Mononuclear cell (primary cell): ENCODE results near the gene CYP4V2. TPM values are rescaled to one million over a fixed set of nuclear protein-coding genes. Genes with fewer than 3 reads are reported as not detected.
"Not testable (repeated sequence)": the region's sequence is repeated elsewhere in the genome, so short reads cannot be mapped to it uniquely, and the experiment has no call there.

Source experiments
- H3K27me3 ChIP-seq: 2 replicates; pipeline ENCODE4 v1.6.0; 2011; ENCODE audit warnings: low read length, control low read depth; ENCODE audit not compliant: insufficient read depth
- H3K4me1 ChIP-seq: 2 replicates; pipeline ENCODE4 v1.5.1; 2011; ENCODE audit warnings: mild to moderate bottlenecking, low read length, control low read depth; ENCODE audit not compliant: insufficient read depth
- H3K4me3 ChIP-seq: 2 replicates; pipeline ENCODE4 v1.5.1; 2011; ENCODE audit warnings: mild to moderate bottlenecking, low read length, moderate library complexity
- H3K9me3 ChIP-seq: 2 replicates; pipeline ENCODE4 v1.5.1; 2011; ENCODE audit warnings: low read depth, mild to moderate bottlenecking, control low read depth, low read length
- total RNA-seq: library from RNA; depleted of rRNA; stranded (reverse); fragments of >200 nt; gene quantifications from one replicate; pipeline ENCODE4 v1.2.3, GENCODE V29; 2012

CYP4V2 gene
- total RNA-seq, 1 donor = 17.2 TPM

DNA sequence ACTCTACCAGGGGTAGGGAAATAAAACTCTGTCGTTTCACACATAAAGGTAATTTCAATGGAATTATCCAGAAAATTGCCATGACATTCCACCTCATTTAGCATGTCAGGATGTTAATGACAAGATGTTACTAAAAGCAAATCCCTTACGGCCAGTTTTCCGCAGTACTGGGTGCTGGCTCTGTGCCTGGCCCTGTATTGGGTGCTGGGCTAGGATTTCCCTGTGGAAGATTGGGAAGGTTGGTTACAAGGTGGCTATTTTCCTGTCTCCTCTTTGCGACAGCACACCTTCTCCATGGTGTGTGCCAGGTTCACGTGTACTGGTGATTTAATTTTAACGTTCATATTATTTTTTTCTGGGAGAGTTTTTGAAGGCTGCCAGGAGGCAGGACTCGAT, 49.1 kb downstream of the CYP4V2 start:
- Histone ChIP-seq H3K4me3 (no peak overlapping the region), H3K4me1 (no peaks in the 10 kb centered on the region), H3K9me3 (no peaks in the 10 kb centered on the region), H3K27me3 (no peaks in the 10 kb centered on the region)

DNA sequence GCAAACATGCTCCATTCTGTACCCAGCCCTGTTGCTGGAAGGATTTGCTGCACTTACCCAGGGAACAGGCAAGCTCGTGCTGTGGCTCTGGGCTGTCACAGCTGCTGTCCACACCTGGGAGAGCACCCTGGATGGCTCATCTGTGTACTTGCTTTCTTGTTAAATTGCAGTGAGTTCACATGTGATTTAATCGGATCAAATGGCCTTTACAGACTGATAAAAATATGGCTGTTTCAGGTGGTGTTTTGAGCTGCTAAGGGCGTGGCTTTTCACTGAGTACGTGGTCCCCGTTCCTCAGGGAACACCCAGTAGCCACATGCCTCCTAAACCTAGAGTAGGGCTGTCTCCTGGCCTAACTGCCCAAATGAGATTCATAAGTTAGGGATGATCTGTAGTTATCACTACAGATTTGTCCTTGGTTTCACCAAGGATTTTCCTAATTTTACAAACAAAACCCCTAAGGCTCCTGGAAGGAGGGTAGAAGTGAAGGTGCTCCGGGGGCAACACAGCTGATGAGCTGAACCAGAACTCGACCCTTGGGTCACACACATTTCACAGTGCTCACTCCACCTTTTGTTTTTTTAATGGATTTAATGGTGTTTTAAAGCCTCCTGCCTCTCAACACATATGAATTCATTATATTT, 49.6 kb downstream of the CYP4V2 start:
- H3K4me1 ChIP-seq = no peaks in the 10 kb centered on the region
- no peaks in the 10 kb centered on the region for H3K27me3 ChIP-seq
- H3K4me3 ChIP-seq = no peak overlapping the region
- no peaks in the 10 kb centered on the region for H3K9me3 ChIP-seq

DNA sequence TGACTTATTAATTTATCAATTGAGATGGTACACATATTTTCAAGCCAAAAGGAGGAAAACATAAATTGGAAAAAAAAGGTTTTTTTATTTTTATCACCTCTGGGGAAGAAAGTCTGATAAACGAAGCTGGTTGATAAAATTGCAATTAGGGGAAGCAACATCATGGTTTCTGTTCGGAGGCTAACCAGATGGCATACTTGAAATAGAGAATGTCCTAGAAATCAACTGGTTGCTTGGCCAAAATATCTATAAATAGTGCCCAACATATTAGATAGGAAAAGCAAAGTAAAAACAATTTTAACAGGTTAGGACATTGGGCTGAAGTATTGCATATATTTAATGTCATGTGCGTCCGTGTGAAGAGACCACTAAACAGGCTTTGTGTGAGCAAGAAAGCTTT, 50.2 kb downstream of the CYP4V2 start:
- no peaks in the 10 kb centered on the region for H3K27me3 ChIP-seq
- no peaks in the 10 kb centered on the region for H3K4me1 ChIP-seq
- no peaks in the 10 kb centered on the region for H3K9me3 ChIP-seq
- H3K4me3 ChIP-seq = no peak overlapping the region

DNA sequence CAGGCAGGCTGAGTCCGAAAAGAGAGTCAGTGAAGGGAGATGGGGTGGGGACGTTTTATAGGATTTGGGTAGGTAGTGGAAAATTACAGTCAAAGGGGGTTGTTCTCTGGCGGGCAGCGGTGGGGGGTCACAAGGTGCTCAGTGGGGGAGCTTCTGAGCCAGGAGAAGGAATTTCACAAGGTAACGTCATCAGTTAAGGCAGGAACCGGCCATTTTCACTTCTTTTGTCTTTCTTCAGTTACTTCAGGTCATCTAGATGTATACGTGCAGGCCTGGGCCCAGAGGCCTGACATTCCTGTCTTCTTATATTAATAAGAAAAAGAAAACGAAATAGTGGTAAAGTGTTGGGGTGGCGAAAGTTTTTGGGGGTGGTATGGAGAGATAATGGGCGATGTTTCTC, 50.7 kb downstream of the CYP4V2 start:
- H3K9me3 ChIP-seq, H3K4me1 ChIP-seq, H3K4me3 ChIP-seq, H3K27me3 ChIP-seq: not testable (repeated sequence)

DNA sequence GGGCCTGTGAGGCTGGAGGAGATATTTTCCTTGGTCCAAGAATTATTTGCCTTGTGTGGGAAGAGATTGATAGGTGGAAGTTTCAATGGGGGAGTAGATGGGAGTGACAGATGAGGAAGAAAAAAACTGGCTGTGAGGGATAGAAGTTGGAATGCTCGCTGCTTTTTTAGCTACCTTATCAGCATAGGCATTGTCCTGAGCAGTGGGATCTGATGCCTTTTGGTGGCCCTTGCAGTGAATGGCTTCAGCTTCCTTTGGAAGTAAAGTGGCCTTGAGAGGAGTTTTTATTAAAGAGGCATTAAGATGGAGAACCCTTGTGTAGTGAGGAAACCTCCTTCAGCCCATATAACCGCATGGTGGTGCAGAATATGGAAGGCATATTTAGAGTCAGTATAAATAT, 52.0 kb downstream of the CYP4V2 start:
- Histone ChIP-seq H3K4me1 (no peaks in the 10 kb centered on the region), H3K4me3 (no peak overlapping the region), H3K9me3 (no peaks in the 10 kb centered on the region), H3K27me3 (no peaks in the 10 kb centered on the region)

DNA sequence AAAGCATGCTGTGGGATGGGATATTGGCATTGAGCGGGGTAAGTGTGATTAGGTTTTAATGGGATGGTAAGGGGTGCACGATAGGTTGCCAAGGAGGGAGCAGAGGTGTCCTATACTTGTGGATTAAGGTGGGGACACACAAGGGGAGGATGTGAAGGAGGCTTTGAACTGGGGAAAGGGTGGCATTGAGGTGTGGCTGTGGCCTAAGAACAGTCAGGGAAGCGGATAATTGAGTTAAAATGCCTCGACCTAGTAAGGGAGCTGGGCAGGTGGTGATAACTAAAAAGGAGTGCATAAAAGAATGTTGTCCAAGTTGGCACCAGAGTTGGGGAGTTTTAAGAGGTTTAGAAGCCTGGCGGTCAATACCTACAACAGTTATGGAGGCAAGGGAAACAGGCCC, 53.5 kb downstream of the CYP4V2 start:
- Histone ChIP-seq H3K4me3 (no peak overlapping the region), H3K4me1 (no peaks in the 10 kb centered on the region), H3K9me3 (no peaks in the 10 kb centered on the region), H3K27me3 (no peaks in the 10 kb centered on the region)

DNA sequence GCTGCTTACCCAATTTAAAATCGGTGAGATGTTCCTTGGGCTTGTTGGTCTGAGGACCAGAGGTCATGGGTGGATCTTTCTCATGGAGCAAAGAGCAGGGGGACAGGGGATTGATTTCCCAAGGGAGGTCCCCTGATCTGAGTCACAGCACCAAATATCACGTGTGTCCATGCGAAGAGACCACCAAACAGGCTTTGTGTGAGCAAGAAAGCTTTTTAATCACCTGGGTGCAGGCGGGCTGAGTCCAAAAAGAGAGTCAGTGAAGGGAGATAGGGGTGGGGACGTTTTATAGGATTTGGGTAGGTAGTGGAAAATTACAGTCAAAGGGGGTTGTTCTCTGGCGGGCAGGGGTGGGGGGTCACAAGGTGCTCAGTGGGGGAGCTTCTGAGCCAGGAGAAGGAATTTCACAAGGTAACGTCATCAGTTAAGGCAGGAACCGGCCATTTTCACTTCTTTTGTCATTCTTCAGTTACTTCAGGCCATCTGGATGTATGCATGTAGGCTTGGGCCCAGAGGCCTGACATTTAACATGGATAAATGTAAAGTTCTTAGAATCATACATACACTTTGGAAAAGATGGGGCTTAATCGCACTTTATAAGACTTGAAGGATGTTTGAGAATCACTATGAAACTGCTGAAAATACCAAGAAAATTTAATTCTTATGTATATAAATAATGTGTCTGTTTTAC, 55.8 kb downstream of the CYP4V2 start:
- not testable (repeated sequence) for H3K4me1 ChIP-seq, H3K27me3 ChIP-seq, H3K9me3 ChIP-seq, H3K4me3 ChIP-seq

DNA sequence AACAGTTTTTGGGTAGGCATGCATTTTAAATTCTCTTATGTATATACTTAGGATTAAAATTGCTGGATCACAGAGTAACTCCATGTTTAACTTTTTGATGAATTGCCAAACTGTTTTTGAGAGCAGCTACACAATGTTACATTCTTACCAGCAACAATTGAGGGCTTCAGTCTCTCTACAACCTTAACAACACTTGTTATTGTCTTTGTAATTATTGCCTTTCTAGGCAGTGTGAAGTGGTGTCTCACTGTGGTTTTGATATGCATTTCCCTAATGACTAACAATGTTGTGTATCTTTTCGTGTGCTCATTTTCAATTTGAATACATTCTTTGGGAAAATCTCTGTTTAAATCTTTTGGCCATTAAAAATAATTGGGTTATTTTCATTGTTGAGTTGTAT, 57.3 kb downstream of the CYP4V2 start:
- no peak overlapping the region for H3K4me3 ChIP-seq
- H3K27me3 ChIP-seq = no peaks in the 10 kb centered on the region
- H3K4me1 ChIP-seq = no peaks in the 10 kb centered on the region
- no peaks in the 10 kb centered on the region for H3K9me3 ChIP-seq

DNA sequence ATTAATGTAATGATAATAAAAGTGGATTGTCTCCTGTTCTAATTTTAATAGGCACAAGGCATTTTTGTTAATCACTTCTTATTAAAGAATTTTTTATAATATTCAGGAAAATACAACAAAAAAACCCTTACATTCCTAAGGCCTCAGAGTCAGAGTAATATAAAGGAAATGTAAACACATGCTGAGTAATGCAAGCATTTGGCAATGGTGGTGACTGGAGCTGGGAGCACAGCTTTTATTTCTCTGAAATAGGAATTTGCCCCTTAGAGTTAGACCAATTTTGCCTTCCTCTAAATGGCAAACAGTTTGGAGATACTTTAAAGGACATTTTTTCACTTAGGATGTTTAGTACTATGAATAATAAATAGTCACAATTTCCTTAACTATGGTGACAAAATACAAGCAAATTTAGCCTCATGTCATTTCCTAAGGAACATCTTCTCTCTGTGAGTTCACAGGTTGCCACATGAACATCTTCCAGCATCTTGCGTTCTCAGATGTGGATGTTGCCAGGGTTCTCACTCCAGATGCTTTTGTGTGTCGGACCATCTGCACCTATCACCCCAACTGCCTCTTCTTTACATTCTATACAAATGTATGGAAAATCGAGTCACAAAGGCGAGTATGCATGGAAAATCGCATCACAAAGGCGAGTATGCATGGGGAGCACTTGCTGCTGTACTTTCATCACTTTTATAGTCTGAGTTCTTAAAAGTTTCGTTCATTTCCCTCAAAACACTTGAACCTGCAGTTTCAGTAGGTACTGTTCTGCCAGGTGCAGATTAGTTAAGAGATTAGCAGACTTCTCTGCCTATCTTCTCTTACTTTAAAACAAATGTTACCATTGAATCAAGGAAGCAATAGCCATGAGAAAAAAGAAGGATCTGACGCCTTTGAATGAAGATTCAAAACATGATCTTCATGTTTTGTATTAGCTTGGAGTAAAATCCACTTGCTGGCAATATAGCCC, 58.7 kb downstream of the CYP4V2 start:
- no peaks in the 10 kb centered on the region for H3K27me3 ChIP-seq
- no peak overlapping the region for H3K4me3 ChIP-seq
- H3K4me1 ChIP-seq = no peaks in the 10 kb centered on the region
- H3K9me3 ChIP-seq = no peaks in the 10 kb centered on the region

DNA sequence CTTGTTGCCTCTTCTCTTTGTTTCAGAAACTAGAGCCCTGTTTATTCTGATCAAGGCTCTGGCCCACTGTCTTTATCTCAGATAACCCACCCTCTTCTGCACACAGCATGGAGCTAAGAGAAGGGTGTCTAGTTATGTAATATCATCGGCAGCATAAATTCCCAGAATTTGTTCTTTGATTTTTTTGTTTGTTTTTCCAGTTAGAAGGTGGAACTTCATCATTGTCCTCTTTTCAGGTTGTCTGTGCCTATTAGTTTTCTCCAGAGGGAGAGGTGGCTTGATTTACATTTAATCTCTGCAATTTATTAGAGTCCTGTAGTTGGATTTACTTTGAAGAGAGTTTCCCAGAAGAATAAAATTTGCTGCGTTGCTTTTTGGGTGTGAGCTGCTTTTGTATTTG, 59.4 kb downstream of the CYP4V2 start:
- Histone ChIP-seq H3K27me3 (no peaks in the 10 kb centered on the region), H3K9me3 (no peaks in the 10 kb centered on the region), H3K4me3 (no peak overlapping the region), H3K4me1 (no peaks in the 10 kb centered on the region)

DNA sequence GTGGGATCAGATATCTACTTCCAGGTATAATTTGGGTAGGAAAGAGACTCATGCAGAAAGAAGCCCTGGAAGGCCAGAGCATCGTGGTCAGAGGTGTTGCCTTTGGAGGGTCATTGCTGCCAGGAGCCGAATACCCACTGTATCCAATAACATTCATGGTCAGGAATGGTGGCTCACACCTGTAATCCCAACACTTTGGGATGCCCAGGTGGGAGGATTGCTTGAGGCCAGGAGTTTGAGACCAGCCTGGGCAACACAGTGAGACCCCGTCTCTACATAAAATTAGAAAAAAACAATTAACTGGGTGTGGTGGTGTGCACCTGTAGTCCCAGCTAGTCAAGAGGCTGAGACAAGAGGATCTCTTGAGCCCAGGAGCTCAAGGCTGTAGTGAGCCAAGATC, 63.8 kb downstream of the CYP4V2 start:
- no peaks in the 10 kb centered on the region for H3K27me3 ChIP-seq
- no peaks in the 10 kb centered on the region for H3K9me3 ChIP-seq
- H3K4me1 ChIP-seq = no peaks in the 10 kb centered on the region
- H3K4me3 ChIP-seq = no peak overlapping the region

DNA sequence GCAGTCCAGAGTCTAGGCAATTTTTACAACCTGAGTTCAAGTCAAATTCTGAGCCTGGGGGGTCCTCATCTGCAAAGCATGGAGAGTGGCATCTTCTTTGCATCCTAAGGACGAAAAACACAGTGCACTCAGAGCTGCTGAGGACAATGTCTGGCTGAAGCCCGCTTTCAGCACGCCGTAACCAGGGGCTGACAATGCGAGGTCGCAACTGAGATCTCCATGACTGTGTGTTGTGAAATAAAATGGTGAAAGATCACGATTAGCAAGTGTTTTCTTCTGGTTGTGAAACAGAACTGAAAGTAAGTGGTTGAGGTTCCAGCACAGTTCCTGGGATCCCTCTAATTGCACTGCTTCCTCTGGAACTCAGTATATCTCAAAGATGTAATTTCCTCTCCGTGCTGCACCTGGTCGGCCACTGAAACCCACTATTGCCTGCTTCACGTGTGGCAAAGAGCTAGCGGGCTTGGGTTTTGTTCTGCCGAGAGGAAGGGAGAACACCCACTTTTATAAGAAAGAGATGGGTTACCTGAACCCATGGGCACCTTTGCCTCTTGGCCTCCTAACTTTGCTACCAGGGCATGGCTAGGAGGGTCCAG, 66.9 kb downstream of the CYP4V2 start:
- Histone ChIP-seq H3K4me1 (no peaks in the 10 kb centered on the region), H3K9me3 (no peaks in the 10 kb centered on the region), H3K4me3 (no peak overlapping the region), H3K27me3 (no peaks in the 10 kb centered on the region)

DNA sequence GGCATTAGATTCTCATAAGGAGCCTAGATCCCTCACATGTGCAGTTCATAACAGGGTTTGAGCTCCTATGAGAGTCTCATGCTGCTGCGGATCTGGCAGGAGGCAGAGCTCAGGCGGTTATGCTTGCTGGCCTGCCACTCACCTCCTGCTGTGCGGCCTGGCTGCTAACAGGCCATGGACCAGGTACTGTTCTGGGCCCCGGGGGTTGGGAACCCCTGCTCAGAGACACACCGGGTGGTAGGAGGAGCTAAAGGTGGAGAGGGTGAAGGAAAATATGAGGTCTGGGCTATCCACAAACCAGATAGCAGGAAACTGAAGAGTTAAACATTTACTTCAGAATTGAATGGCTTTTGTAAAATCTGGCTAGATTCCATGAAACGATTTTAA, 68.7 kb downstream of the CYP4V2 start:
- H3K27me3 ChIP-seq = no peaks in the 10 kb centered on the region
- H3K4me1 ChIP-seq = no peaks in the 10 kb centered on the region
- H3K4me3 ChIP-seq = no peak overlapping the region
- no peaks in the 10 kb centered on the region for H3K9me3 ChIP-seq
